ENCODE results near the gene DNAH17.

DNAH17 gene

DNA sequence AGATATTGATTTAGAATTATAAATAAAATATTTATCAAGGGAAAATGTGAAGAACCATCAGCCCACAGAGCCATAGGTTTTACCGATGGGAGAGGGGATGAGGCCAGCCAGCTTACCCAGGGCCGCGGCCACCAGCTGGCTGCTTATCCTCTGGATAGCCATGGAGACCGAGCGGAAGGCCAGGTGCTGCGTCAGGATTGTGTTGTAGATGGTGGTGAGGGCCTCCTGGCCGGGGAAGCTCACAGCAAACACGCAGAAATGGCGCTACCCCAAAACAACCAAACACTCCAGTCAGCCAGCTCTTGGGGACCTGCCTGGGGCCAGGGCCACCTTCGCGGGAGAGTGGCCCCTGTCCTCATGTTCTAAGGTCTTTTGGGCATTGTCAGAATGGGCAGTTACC, 97.8 kb downstream of the DNAH17 start:
- no peak overlapping the region for H3K4me3 ChIP-seq (ENCODE audit: low read depth, low read length)
- H3K27ac ChIP-seq: no peak overlapping the region
- no peaks in the 10 kb centered on the region for H3K4me1 ChIP-seq
- no peak overlapping the region for H2AFZ ChIP-seq
- no peak overlapping the region for H3K4me2 ChIP-seq (ENCODE audit: low read length)
- no peak overlapping the region for H3K9ac ChIP-seq
- no peaks in the 10 kb centered on the region for H3K79me2 ChIP-seq
- no peaks in the 10 kb centered on the region for H3K9me3 ChIP-seq (ENCODE audit: control insufficient read depth, low read length)
- TF ChIP-seq, protein P1, sequence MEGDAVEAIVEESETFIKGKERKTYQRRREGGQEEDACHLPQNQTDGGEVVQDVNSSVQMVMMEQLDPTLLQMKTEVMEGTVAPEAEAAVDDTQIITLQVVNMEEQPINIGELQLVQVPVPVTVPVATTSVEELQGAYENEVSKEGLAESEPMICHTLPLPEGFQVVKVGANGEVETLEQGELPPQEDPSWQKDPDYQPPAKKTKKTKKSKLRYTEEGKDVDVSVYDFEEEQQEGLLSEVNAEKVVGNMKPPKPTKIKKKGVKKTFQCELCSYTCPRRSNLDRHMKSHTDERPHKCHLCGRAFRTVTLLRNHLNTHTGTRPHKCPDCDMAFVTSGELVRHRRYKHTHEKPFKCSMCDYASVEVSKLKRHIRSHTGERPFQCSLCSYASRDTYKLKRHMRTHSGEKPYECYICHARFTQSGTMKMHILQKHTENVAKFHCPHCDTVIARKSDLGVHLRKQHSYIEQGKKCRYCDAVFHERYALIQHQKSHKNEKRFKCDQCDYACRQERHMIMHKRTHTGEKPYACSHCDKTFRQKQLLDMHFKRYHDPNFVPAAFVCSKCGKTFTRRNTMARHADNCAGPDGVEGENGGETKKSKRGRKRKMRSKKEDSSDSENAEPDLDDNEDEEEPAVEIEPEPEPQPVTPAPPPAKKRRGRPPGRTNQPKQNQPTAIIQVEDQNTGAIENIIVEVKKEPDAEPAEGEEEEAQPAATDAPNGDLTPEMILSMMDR (IDR thresholded peaks at IDR 0.05): no peak
- no peaks in the 10 kb centered on the region for H3K27me3 ChIP-seq (ENCODE audit: control insufficient read depth, insufficient read depth, low read length)
- H3K36me3 ChIP-seq (ENCODE audit: control insufficient read depth, insufficient read depth, low read length): no peaks in the 10 kb centered on the region

DNA sequence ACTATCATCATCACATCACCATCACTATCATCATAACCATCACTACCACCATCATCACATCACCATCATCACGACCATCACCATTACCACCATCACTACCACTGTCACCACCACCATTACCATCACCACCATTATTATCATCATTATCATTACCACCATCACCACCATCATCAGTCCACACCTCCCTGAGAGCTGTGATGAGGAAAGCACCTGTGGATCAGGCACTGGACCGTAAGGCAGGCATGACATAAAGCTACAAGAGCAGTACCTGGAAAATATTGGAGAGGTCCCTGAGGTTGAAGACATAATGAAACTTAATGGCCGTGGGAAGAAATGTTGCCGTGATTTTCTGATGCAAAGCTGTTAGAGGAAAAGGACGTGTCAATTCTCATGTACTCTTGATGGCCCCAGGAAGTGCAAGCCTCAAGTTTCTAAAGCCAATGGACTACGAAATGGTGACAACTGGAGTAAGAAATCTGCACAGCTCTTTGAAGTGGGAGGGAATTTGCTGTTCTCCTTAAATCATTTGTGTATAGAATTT, 98.4 kb downstream of the DNAH17 start:
- no peak overlapping the region for H3K4me3 ChIP-seq (ENCODE audit: low read depth, low read length)

DNA sequence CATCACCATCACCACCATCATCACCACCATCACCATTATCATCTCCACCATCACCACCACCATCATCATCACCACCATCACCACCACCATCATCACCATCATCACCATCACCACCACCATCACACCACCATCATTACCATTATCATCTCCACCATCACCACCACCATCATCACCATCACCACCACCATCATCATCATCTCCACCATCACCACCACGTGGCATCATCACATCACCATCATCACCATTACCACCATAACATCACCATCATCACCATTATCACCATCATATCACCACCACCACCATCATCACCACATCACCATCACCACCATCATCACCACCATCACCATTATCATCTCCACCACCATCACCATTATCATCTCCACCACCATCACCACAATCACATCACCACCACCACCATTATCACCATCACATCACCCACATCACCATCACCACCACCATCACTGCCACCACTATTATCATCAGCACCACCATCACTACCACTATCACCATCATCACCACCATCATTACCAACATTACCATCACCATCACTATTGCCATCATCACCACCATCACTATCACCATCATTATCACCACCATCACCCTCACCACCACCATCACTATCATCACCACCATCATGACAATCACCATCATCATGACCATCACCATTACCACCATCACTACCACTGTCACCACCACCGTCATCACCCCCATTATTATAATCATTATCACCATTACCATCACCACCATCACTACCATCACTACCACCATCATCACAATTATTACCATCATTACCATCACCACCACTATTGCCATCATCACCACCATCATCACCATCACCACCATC, 99.1 kb downstream of the DNAH17 start:
- Histone ChIP-seq H2AFZ (no peak overlapping the region), H3K27ac (no peak overlapping the region), H3K4me2 (ENCODE audit: low read length) (no peak overlapping the region), H3K4me3 (ENCODE audit: low read depth, low read length) (no peak overlapping the region), H3K79me2 (no peaks in the 10 kb centered on the region), H3K36me3 (ENCODE audit: control insufficient read depth, insufficient read depth, low read length) (no peaks in the 10 kb centered on the region), H3K27me3 (ENCODE audit: control insufficient read depth, insufficient read depth, low read length) (no peaks in the 10 kb centered on the region), H3K9me3 (ENCODE audit: control insufficient read depth, low read length) (no peaks in the 10 kb centered on the region), H3K4me1 (no peaks in the 10 kb centered on the region), H3K9ac (no peak overlapping the region)
- TF ChIP-seq, protein P1 (IDR thresholded peaks at IDR 0.05): no peak

More for the DNA sequence above, 98.4 kb downstream of the DNAH17 start:
- no peak overlapping the region for H3K4me2 ChIP-seq (ENCODE audit: low read length)
- H3K9me3 ChIP-seq (ENCODE audit: control insufficient read depth, low read length): no peaks in the 10 kb centered on the region
- H3K36me3 ChIP-seq (ENCODE audit: control insufficient read depth, insufficient read depth, low read length): no peaks in the 10 kb centered on the region
- H3K27ac ChIP-seq: no peak overlapping the region
- no peak overlapping the region for H3K9ac ChIP-seq
- H3K4me1 ChIP-seq: no peaks in the 10 kb centered on the region
- H2AFZ ChIP-seq: no peak overlapping the region
- TF ChIP-seq, protein P1 (IDR thresholded peaks at IDR 0.05): no peak
- H3K79me2 ChIP-seq: no peaks in the 10 kb centered on the region
- H3K27me3 ChIP-seq (ENCODE audit: control insufficient read depth, insufficient read depth, low read length): no peaks in the 10 kb centered on the region

DNA sequence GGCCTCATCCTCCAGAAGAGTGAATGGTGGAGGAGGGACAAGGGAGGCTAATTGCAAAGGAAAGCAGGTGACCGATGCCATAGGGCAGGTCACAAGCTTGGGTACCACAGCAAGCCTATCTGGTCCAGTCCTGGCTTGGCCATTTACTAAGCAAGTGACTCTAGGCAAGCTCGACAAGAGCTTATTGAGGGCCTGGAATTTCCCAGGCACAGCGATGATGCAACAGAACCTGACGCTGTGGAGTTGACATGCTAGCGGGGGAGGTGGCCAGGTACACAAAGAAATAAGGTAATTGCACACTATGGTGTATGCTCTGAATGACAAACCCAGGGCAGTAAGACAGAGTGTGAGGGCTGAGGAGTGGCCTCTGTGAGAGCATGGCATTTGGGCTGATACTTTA, 100.2 kb downstream of the DNAH17 start:
- Histone ChIP-seq H3K4me2 (ENCODE audit: low read length) (no peak overlapping the region), H3K4me1 (no peaks in the 10 kb centered on the region), H3K9ac (no peak overlapping the region), H3K36me3 (ENCODE audit: control insufficient read depth, insufficient read depth, low read length) (no peaks in the 10 kb centered on the region), H3K27ac (no peak overlapping the region), H3K4me3 (ENCODE audit: low read depth, low read length) (no peak overlapping the region), H3K27me3 (ENCODE audit: control insufficient read depth, insufficient read depth, low read length) (peaks cover 4% of the 10 kb centered on the region), H2AFZ (no peak overlapping the region), H3K9me3 (ENCODE audit: control insufficient read depth, low read length) (no peaks in the 10 kb centered on the region), H3K79me2 (no peaks in the 10 kb centered on the region)
- TF ChIP-seq, protein P1 (IDR thresholded peaks at IDR 0.05): no peak
